HEK293 (cell line): ENCODE measurements around the gene DYNLT2.
"Not testable (repeated sequence)": the region's sequence is repeated elsewhere in the genome, so short reads cannot be mapped to it uniquely, and the experiment has no call there.

Experiments used
- CTCF ChIA-PET: fragments of 350-600 bp; formaldehyde crosslinking; extraction: SDS; loops from one replicate; lab custom pipeline; 2021; ENCODE audit warnings: antibody characterized with exemption; lab: Yijun Ruan, JAX
- POLR2A ChIA-PET: fragments of 300-600 bp; formaldehyde crosslinking; extraction: SDS; loops from one replicate; lab custom pipeline; 2020; ENCODE audit warnings: antibody characterized with exemption, inconsistent platforms; lab: Yijun Ruan, JAX
- H3K27ac ChIP-seq: fragments of 200-500 bp; sonication (Bioruptor generic); 2 replicates; pipeline ENCODE4 v1.5.1; 2014; ENCODE audit warnings: low read depth, low read length, control low read depth, inconsistent platforms; ENCODE audit errors: extremely low read depth
- H3K36me3 ChIP-seq, 2 experiments: fragments of 200-500 bp in 1 of 2; sonication (Bioruptor generic) in 1 of 2; 1 replicate in 1 of 2; 2 replicates in 1 of 2; pipeline ENCODE4 v1.5.1; 2014 to 2017; ENCODE audit warnings: inconsistent platforms in 2 of 2, low read length in 2 of 2; ENCODE audit not compliant: control insufficient read depth in 2 of 2, insufficient read depth in 1 of 2
- H3K4me1 ChIP-seq: fragments of 200-500 bp; sonication (Bioruptor generic); 2 replicates; pipeline ENCODE4 v1.5.1; 2014; ENCODE audit warnings: mild to moderate bottlenecking, low read length, inconsistent platforms; ENCODE audit not compliant: control insufficient read depth, insufficient read depth
- H3K4me3 ChIP-seq: 2 replicates; pipeline ENCODE4 v1.5.1; 2011; ENCODE audit warnings: low read depth, mild to moderate bottlenecking, control low read depth, low read length, moderate library complexity
- H3K9me3 ChIP-seq: fragments of 200-500 bp; sonication (Bioruptor generic); 2 replicates; pipeline ENCODE4 v1.5.1; 2014; ENCODE audit warnings: low read depth, low read length, inconsistent platforms; ENCODE audit not compliant: control insufficient read depth, insufficient read depth
- BCL6B ChIP-seq: fragments of 450-650 bp; formaldehyde crosslinking; IDR thresholded peaks from 2 replicates; pipeline ENCODE4 v1.5.1; 2017; ENCODE audit warnings: missing biosample characterization, missing genetic modification characterization
- GFI1B ChIP-seq: fragments of 450-650 bp; formaldehyde crosslinking; IDR thresholded peaks from 2 replicates; pipeline ENCODE4 v1.5.1; 2016; ENCODE audit warnings: missing biosample characterization, missing genetic modification characterization
- HOXD13 ChIP-seq: sonication (generic); formaldehyde crosslinking; IDR thresholded peaks from 2 replicates; pipeline ENCODE4 v1.8.0; 2022; ENCODE audit warnings: missing genetic modification reagents, borderline replicate concordance
- MZF1 ChIP-seq: fragments of 450-650 bp; formaldehyde crosslinking; IDR thresholded peaks from 2 replicates; pipeline ENCODE4 v1.5.1; 2017; ENCODE audit warnings: missing biosample characterization, missing genetic modification characterization, borderline replicate concordance
- SCRT1 ChIP-seq: fragments of 450-650 bp; formaldehyde crosslinking; IDR thresholded peaks from 2 replicates; pipeline ENCODE4 v1.5.1; 2016; ENCODE audit warnings: missing biosample characterization, missing genetic modification characterization, borderline replicate concordance
- ZNF114 ChIP-seq: fragments of 450-650 bp; formaldehyde crosslinking; IDR thresholded peaks from 2 replicates; pipeline ENCODE4 v1.5.0; 2017; ENCODE audit warnings: missing biosample characterization, missing genetic modification characterization
- ZNF248 ChIP-seq: fragments of 450-650 bp; formaldehyde crosslinking; IDR thresholded peaks from 2 replicates; pipeline ENCODE4 v1.5.1; 2017; ENCODE audit warnings: missing biosample characterization, missing genetic modification characterization
- ZNF555 ChIP-seq: fragments of 450-650 bp; formaldehyde crosslinking; conservative IDR thresholded peaks from 2 replicates; pipeline ENCODE4 v1.5.1; 2017; ENCODE audit warnings: missing biosample characterization, mild to moderate bottlenecking, missing genetic modification characterization, inconsistent platforms
- ZNF654 ChIP-seq: fragments of 450-650 bp; formaldehyde crosslinking; IDR thresholded peaks from 2 replicates; pipeline ENCODE4 v1.5.1; 2016; ENCODE audit warnings: low read depth, missing biosample characterization, missing genetic modification characterization
- ZSCAN16 ChIP-seq: fragments of 450-650 bp; formaldehyde crosslinking; IDR thresholded peaks from 2 replicates; pipeline ENCODE4 v1.5.1; 2016; ENCODE audit warnings: missing biosample characterization, missing genetic modification characterization
- ZSCAN18 ChIP-seq: fragments of 450-650 bp; formaldehyde crosslinking; IDR thresholded peaks from 2 replicates; pipeline ENCODE4 v1.5.1; 2016; ENCODE audit warnings: missing biosample characterization, missing genetic modification characterization
- ZSCAN4 ChIP-seq: fragments of 450-650 bp; formaldehyde crosslinking; IDR thresholded peaks from 2 replicates; pipeline ENCODE4 v1.5.1; 2017; ENCODE audit warnings: missing biosample characterization, missing genetic modification characterization

DYNLT2 gene

GRCh38 chr6:169766921-169767736 lies 15.8 kb upstream of the DYNLT2 start:
- H3K27ac ChIP-seq: no peak overlapping the region
- H3K4me3 ChIP-seq: no peak overlapping the region
- POLR2A ChIA-PET: interaction anchor here (1.1 to 1.2 kb wide), 2 partner anchors 15 to 786 kb away, joined by 3 to 4 read pairs; partner anchors contain the start of genes DYNLT2, ERMARD and PSMB1
- 0 out of 2 replicates have a peak, but pooled peaks have one; percentile 27 for TF ChIP-seq HOXD13 (CRISPR knock-in tag)
- peak; percentile 92 for TF ChIP-seq ZSCAN4 (tag by site-specific recombination)
- no peak for TF ChIP-seq MZF1 (tag by site-specific recombination)
- TF ChIP-seq, all 188 proteins: peak for 2
- Histone ChIP-seq H3K36me3 (peaks cover 36 to 82% of the 10 kb centered on the region in 2 experiments), H3K9me3 (no peaks in the 10 kb centered on the region), H3K4me1 (no peaks in the 10 kb centered on the region)
- CTCF ChIA-PET: interaction anchor here (1.0 kb wide), 1 partner anchor 23 kb away, joined by 3 read pairs; no protein-coding TSS in a partner anchor

- H3K27ac ChIP-seq: no peak overlapping the region
- ChIA-PET CTCF (interaction anchor here (1.0 kb wide), 1 partner anchor 23 kb away, joined by 3 read pairs; no protein-coding TSS in a partner anchor), POLR2A (interaction anchor here (1.1 to 1.2 kb wide), 2 partner anchors 14 to 787 kb away, joined by 3 to 4 read pairs; partner anchors contain the start of genes DYNLT2, ERMARD and PSMB1)
- no peaks in the 10 kb centered on the region for H3K9me3 ChIP-seq
- no peak overlapping the region for H3K4me3 ChIP-seq
- H3K4me1 ChIP-seq: no peaks in the 10 kb centered on the region
- TF ChIP-seq ZSCAN16: no peak
- no peak for TF ChIP-seq GFI1B (tag by site-specific recombination)
- no peak for TF ChIP-seq ZSCAN18 (tag by site-specific recombination)
- TF ChIP-seq ZNF555: no peak
- TF ChIP-seq ZNF114: no peak
- no peak for TF ChIP-seq BCL6B (tag by site-specific recombination)
- TF ChIP-seq SCRT1: no peak
- no peak for TF ChIP-seq ZNF654 (tag by site-specific recombination)
- TF ChIP-seq ZNF248 (tag by site-specific recombination): no peak
- peaks cover 37 to 82% of the 10 kb centered on the region in 2 experiments for H3K36me3 ChIP-seq
These were observed 14.9 kb upstream of the DYNLT2 start for GRCh38 chr6:169766232-169766631.

GRCh38 chr6:169765789-169766188 lies 14.4 kb upstream of the DYNLT2 start:
- H3K36me3 ChIP-seq: peaks cover 39 to 87% of the 10 kb centered on the region in 2 experiments
- POLR2A ChIA-PET: interaction anchor here (1.1 to 1.2 kb wide), 2 partner anchors 14 to 787 kb away, joined by 3 to 4 read pairs; partner anchors contain the start of genes DYNLT2, ERMARD and PSMB1

More at GRCh38 chr6:169765789-169766188, 14.4 kb upstream of the DYNLT2 start:
- not testable (repeated sequence) for H3K27ac ChIP-seq, H3K9me3 ChIP-seq, H3K4me3 ChIP-seq, H3K4me1 ChIP-seq
- CTCF ChIA-PET: interaction anchor here (1.0 kb wide), 1 partner anchor 24 kb away, joined by 3 read pairs; no protein-coding TSS in a partner anchor
